GM21528 (cell line): ENCODE data around the gene IFNGR2.
"Not testable (repeated sequence)": the region's sequence is repeated elsewhere in the genome, so short reads cannot be mapped to it uniquely, and the experiment has no call there.

Source experiments
- ATAC-seq: cut with Tn5 transposase; IDR thresholded peaks from one replicate; pipeline ENCODE4 v1.9.1; 2021; ENCODE audit warnings: mild to moderate bottlenecking, moderate library complexity; ENCODE audit not compliant: unreplicated experiment, low FRiP score

Gene IFNGR2

GRCh38 chr21:33403128-33403785 lies at the start of gene IFNGR2:
IFNGR2 (plus strand) TSS chr21:33403413; CDS start chr21:33403544, 131 bp downstream.
- ATAC-seq = peak; percentile 22

- no peak for ATAC-seq
Observed at GRCh38 chr21:33355355-33355754, 47.9 kb upstream of the IFNGR2 start.

- no peak for ATAC-seq
Observed at GRCh38 chr21:33355996-33356395, 47.2 kb upstream of the IFNGR2 start.

- ATAC-seq = no peak
Observed at GRCh38 chr21:33357177-33357576, 46.0 kb upstream of the IFNGR2 start.

GRCh38 chr21:33359446-33359845 lies 43.8 kb upstream of the IFNGR2 start:
- ATAC-seq = no peak

- no peak for ATAC-seq
Observed at GRCh38 chr21:33360281-33360680, 42.9 kb upstream of the IFNGR2 start.

GRCh38 chr21:33360881-33361602 lies 42.2 kb upstream of the IFNGR2 start:
- ATAC-seq = peak; percentile 68

- no peak for ATAC-seq
Observed at GRCh38 chr21:33362044-33362555, 41.1 kb upstream of the IFNGR2 start.

GRCh38 chr21:33363911-33364609 lies 39.2 kb upstream of the IFNGR2 start:
- not testable (repeated sequence) for ATAC-seq

- ATAC-seq = no peak
Observed at GRCh38 chr21:33364830-33365229, 38.4 kb upstream of the IFNGR2 start.

GRCh38 chr21:33367309-33367973 lies 35.8 kb upstream of the IFNGR2 start:
- no peak for ATAC-seq

- no peak for ATAC-seq
Observed at GRCh38 chr21:33368124-33368523, 35.1 kb upstream of the IFNGR2 start.

- no peak for ATAC-seq
Observed at GRCh38 chr21:33368576-33368975, 34.6 kb upstream of the IFNGR2 start.

GRCh38 chr21:33369586-33369985 lies 33.6 kb upstream of the IFNGR2 start:
- no peak for ATAC-seq

- ATAC-seq = no peak
Observed at GRCh38 chr21:33370305-33370704, 32.9 kb upstream of the IFNGR2 start.

- no peak for ATAC-seq
Observed at GRCh38 chr21:33371366-33371765, 31.8 kb upstream of the IFNGR2 start.

GRCh38 chr21:33372582-33372981 lies 30.6 kb upstream of the IFNGR2 start:
- no peak for ATAC-seq

GRCh38 chr21:33373451-33373850 lies 29.8 kb upstream of the IFNGR2 start:
- ATAC-seq = no peak

- no peak for ATAC-seq
Observed at GRCh38 chr21:33374080-33374449, 29.1 kb upstream of the IFNGR2 start.

GRCh38 chr21:33374450-33375096 lies 28.6 kb upstream of the IFNGR2 start:
- no peak for ATAC-seq
